ENCODE data around the gene FBLN2. TPM values are rescaled to one million over a fixed set of nuclear protein-coding genes. Genes with fewer than 3 reads are reported as not detected.

FBLN2 gene
- total RNA-seq, 1 experiment from 2014 or later: 36.7 TPM

GRCh38 chr3:13522236-13522635, 26.7 kb upstream of the FBLN2 start:
- no peaks in the 10 kb centered on the region for H3K27me3 ChIP-seq (replicated peaks; ENCODE audit: control insufficient read depth, insufficient read depth, low read length)
- no peak for DNase-seq
- no peak overlapping the region for H3K4me3 ChIP-seq (ENCODE audit: low read depth, low read length)
- Mint-ChIP-seq H3K27me3 (ENCODE audit: insufficient read depth, unreplicated experiment) (no peaks in the 10 kb centered on the region), H3K9me3 (ENCODE audit: unreplicated experiment) (peaks cover 15% of the 10 kb centered on the region), H3K4me3 (ENCODE audit: unreplicated experiment) (no peak overlapping the region), H3K4me1 (ENCODE audit: low read depth, unreplicated experiment) (no peaks in the 10 kb centered on the region), H3K36me3 (ENCODE audit: insufficient read depth, unreplicated experiment) (no peaks in the 10 kb centered on the region), H3K27ac (ENCODE audit: unreplicated experiment) (no peak overlapping the region)
- TF ChIP-seq, protein P1, sequence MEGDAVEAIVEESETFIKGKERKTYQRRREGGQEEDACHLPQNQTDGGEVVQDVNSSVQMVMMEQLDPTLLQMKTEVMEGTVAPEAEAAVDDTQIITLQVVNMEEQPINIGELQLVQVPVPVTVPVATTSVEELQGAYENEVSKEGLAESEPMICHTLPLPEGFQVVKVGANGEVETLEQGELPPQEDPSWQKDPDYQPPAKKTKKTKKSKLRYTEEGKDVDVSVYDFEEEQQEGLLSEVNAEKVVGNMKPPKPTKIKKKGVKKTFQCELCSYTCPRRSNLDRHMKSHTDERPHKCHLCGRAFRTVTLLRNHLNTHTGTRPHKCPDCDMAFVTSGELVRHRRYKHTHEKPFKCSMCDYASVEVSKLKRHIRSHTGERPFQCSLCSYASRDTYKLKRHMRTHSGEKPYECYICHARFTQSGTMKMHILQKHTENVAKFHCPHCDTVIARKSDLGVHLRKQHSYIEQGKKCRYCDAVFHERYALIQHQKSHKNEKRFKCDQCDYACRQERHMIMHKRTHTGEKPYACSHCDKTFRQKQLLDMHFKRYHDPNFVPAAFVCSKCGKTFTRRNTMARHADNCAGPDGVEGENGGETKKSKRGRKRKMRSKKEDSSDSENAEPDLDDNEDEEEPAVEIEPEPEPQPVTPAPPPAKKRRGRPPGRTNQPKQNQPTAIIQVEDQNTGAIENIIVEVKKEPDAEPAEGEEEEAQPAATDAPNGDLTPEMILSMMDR (IDR thresholded peaks at IDR 0.05; ENCODE audit: insufficient read depth in 1 of 2, low read depth in 1 of 2, low read length in 1 of 2, severe bottlenecking in 1 of 2, unreplicated experiment in 1 of 2): no peak
- H3K9me3 ChIP-seq: no peaks in the 10 kb centered on the region
- intact Hi-C loops (cut with micrococcal nuclease; ENCODE audit: unreplicated experiment): no loop called here
- ChIA-PET CTCF (no interaction called here), POLR2A (no interaction called here)
- H3K4me1 ChIP-seq: peaks cover 9% of the 10 kb centered on the region; the same call in 1 of the 2 replicates
- H3K36me3 ChIP-seq (ENCODE audit: control insufficient read depth, insufficient read depth, low read length): no peaks in the 10 kb centered on the region
- no TSS peak for BruUV-seq (replicated peaks)

DNA sequence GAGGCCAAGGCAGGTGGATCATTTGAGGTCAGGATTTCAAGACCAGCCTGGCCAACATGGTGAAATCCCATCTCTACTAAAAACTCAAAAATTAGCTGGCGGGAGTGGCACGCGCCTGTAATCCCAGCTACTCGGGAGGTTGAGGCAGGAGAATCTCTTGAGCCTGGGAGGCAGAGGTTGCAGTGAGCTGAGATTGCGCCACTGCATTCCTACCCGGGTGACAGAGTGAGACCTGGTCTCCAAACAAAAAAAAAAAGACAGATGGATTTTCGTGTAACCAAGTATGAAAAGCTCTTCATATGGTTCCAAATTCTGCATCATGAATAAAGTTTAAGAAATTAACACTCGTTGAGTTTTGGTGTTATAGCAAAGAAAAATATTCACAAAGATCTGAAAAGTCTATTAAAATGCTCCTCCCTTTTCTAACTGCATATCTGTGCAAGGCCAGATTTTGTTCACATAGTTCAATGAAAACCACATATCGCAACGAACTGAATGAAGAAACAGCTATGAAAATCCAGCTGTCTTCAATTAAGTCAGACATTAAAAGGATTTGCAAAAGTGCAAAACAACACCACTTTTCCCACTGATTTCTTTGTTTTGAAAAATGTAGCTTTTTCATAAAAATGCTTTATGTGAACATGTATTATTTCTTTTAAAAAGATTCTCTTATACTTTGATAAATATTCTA, 23.8 kb upstream of the FBLN2 start:
- intact Hi-C loops (cut with micrococcal nuclease; ENCODE audit: unreplicated experiment): no loop called here
- no peak overlapping the region for H3K4me3 Mint-ChIP-seq (ENCODE audit: unreplicated experiment)
- no TSS peak for BruUV-seq (replicated peaks)
- H3K9me3 Mint-ChIP-seq (ENCODE audit: unreplicated experiment): peaks cover 15% of the 10 kb centered on the region
- H3K4me1 ChIP-seq: peaks cover 9% of the 10 kb centered on the region; the same call in 1 of the 2 replicates
- H3K9me3 ChIP-seq: no peaks in the 10 kb centered on the region
- ChIA-PET CTCF (interaction anchor here (0.8 to 1.3 kb wide), 3 partner anchors 31 to 132 kb away, joined by 3 read pairs; no protein-coding TSS in a partner anchor), POLR2A (interaction anchor here (0.6 kb wide), 1 partner anchor 11 kb away, joined by 3 read pairs; no protein-coding TSS in a partner anchor)
- H3K27me3 Mint-ChIP-seq (ENCODE audit: insufficient read depth, unreplicated experiment): no peaks in the 10 kb centered on the region
- no peak overlapping the region for H3K4me3 ChIP-seq (ENCODE audit: low read depth, low read length)
- TF ChIP-seq, protein P1 (IDR thresholded peaks at IDR 0.05; ENCODE audit: insufficient read depth in 1 of 2, low read depth in 1 of 2, low read length in 1 of 2, severe bottlenecking in 1 of 2, unreplicated experiment in 1 of 2): no peak
- no peak overlapping the region for H3K27ac Mint-ChIP-seq (ENCODE audit: unreplicated experiment)
- DNase-seq: no peak
- no peaks in the 10 kb centered on the region for H3K36me3 Mint-ChIP-seq (ENCODE audit: insufficient read depth, unreplicated experiment)
- peaks cover 12% of the 10 kb centered on the region for H3K4me1 Mint-ChIP-seq (ENCODE audit: low read depth, unreplicated experiment)
- H3K36me3 ChIP-seq (ENCODE audit: control insufficient read depth, insufficient read depth, low read length): no peaks in the 10 kb centered on the region
- no peaks in the 10 kb centered on the region for H3K27me3 ChIP-seq (replicated peaks; ENCODE audit: control insufficient read depth, insufficient read depth, low read length)

GRCh38 chr3:13525827-13526625, 22.9 kb upstream of the FBLN2 start:
- ChIA-PET POLR2A (no interaction called here), CTCF (interaction anchor here (1.2 to 1.3 kb wide), 2 partner anchors 32 to 124 kb away, joined by 3 read pairs; no protein-coding TSS in a partner anchor)
- Histone ChIP-seq H3K4me3 (ENCODE audit: low read depth, low read length) (no peak overlapping the region), H3K9me3 (no peaks in the 10 kb centered on the region), H3K27me3 (replicated peaks; ENCODE audit: control insufficient read depth, insufficient read depth, low read length) (no peaks in the 10 kb centered on the region), H3K36me3 (ENCODE audit: control insufficient read depth, insufficient read depth, low read length) (no peaks in the 10 kb centered on the region), H3K4me1 (peaks cover 9% of the 10 kb centered on the region; the same call in 1 of the 2 replicates)
- Mint-ChIP-seq H3K27ac (ENCODE audit: unreplicated experiment) (no peak overlapping the region), H3K4me1 (ENCODE audit: low read depth, unreplicated experiment) (peaks cover 12% of the 10 kb centered on the region), H3K9me3 (ENCODE audit: unreplicated experiment) (peaks cover 15% of the 10 kb centered on the region), H3K4me3 (ENCODE audit: unreplicated experiment) (no peak overlapping the region), H3K36me3 (ENCODE audit: insufficient read depth, unreplicated experiment) (no peaks in the 10 kb centered on the region), H3K27me3 (ENCODE audit: insufficient read depth, unreplicated experiment) (no peaks in the 10 kb centered on the region)
- no TSS peak for BruUV-seq (replicated peaks)
- DNase-seq: no peak
- intact Hi-C loops (cut with micrococcal nuclease; ENCODE audit: unreplicated experiment): no loop called here
- TF ChIP-seq, protein P1 (IDR thresholded peaks at IDR 0.05; ENCODE audit: insufficient read depth in 1 of 2, low read depth in 1 of 2, low read length in 1 of 2, severe bottlenecking in 1 of 2, unreplicated experiment in 1 of 2): no peak
